ENCODE results near the gene NEK2.
"Not testable (repeated sequence)": the region's sequence is repeated elsewhere in the genome, so short reads cannot be mapped to it uniquely, and the experiment has no call there.

NEK2 gene

GRCh38 chr1:211654838-211655787 is 20.3 kb downstream of the NEK2 start:
- DNase-seq (ENCODE audit: low read depth) = no peak
- no peak overlapping the region for H3K4me3 ChIP-seq (ENCODE audit: low read depth, low read length)

- no peak for DNase-seq (ENCODE audit: low read depth)
- H3K4me3 ChIP-seq (ENCODE audit: low read depth, low read length) = no peak overlapping the region
These were observed 21.4 kb downstream of the NEK2 start for GRCh38 chr1:211653959-211654496.

GRCh38 chr1:211653293-211653692 is 22.1 kb downstream of the NEK2 start:
- DNase-seq (ENCODE audit: low read depth) = no peak
- no peak overlapping the region for H3K4me3 ChIP-seq (ENCODE audit: low read depth, low read length)

- no peak for DNase-seq (ENCODE audit: low read depth)
- H3K4me3 ChIP-seq (ENCODE audit: low read depth, low read length) = no peak overlapping the region
These were observed 23.1 kb downstream of the NEK2 start for GRCh38 chr1:211652371-211652770.

GRCh38 chr1:211650904-211651303 is 24.5 kb downstream of the NEK2 start:
- no peak for DNase-seq (ENCODE audit: low read depth)
- H3K4me3 ChIP-seq (ENCODE audit: low read depth, low read length) = no peak overlapping the region

- no peak overlapping the region for H3K4me3 ChIP-seq (ENCODE audit: low read depth, low read length)
- no peak for DNase-seq (ENCODE audit: low read depth)
These were observed 26.2 kb downstream of the NEK2 start for GRCh38 chr1:211648980-211649934.

GRCh38 chr1:211648336-211648735 is 27.1 kb downstream of the NEK2 start:
- DNase-seq (ENCODE audit: low read depth) = no peak
- no peak overlapping the region for H3K4me3 ChIP-seq (ENCODE audit: low read depth, low read length)

GRCh38 chr1:211647711-211648121 is 27.7 kb downstream of the NEK2 start:
- no peak overlapping the region for H3K4me3 ChIP-seq (ENCODE audit: low read depth, low read length)
- DNase-seq (ENCODE audit: low read depth) = no peak

GRCh38 chr1:211646566-211646965 is 28.9 kb downstream of the NEK2 start:
- no peak overlapping the region for H3K4me3 ChIP-seq (ENCODE audit: low read depth, low read length)
- DNase-seq (ENCODE audit: low read depth) = no peak

- DNase-seq (ENCODE audit: low read depth); H3K4me3 ChIP-seq (ENCODE audit: low read depth, low read length): not testable (repeated sequence)
These were observed 29.8 kb downstream of the NEK2 start for GRCh38 chr1:211645601-211646000.

GRCh38 chr1:211644653-211645052 is 30.8 kb downstream of the NEK2 start:
- H3K4me3 ChIP-seq (ENCODE audit: low read depth, low read length) = no peak overlapping the region
- no peak for DNase-seq (ENCODE audit: low read depth)

GRCh38 chr1:211643324-211644212 is 31.9 kb downstream of the NEK2 start:
- H3K4me3 ChIP-seq (ENCODE audit: low read depth, low read length) = no peak overlapping the region
- no peak for DNase-seq (ENCODE audit: low read depth)

- no peak for DNase-seq (ENCODE audit: low read depth)
- H3K4me3 ChIP-seq (ENCODE audit: low read depth, low read length) = no peak overlapping the region
These were observed 32.6 kb downstream of the NEK2 start for GRCh38 chr1:211642870-211643269.

- no peak overlapping the region for H3K4me3 ChIP-seq (ENCODE audit: low read depth, low read length)
- DNase-seq (ENCODE audit: low read depth) = no peak
These were observed 33.5 kb downstream of the NEK2 start for GRCh38 chr1:211641942-211642341.

- no peak for DNase-seq (ENCODE audit: low read depth)
- no peak overlapping the region for H3K4me3 ChIP-seq (ENCODE audit: low read depth, low read length)
These were observed 34.2 kb downstream of the NEK2 start for GRCh38 chr1:211641044-211641800.

- no peak for DNase-seq (ENCODE audit: low read depth)
- no peak overlapping the region for H3K4me3 ChIP-seq (ENCODE audit: low read depth, low read length)
These were observed 35.2 kb downstream of the NEK2 start for GRCh38 chr1:211640301-211640630.

- DNase-seq (ENCODE audit: low read depth) = peak; percentile 97
- no peak overlapping the region for H3K4me3 ChIP-seq (ENCODE audit: low read depth, low read length)
These were observed 35.7 kb downstream of the NEK2 start for GRCh38 chr1:211639475-211640300.

GRCh38 chr1:211638689-211639101 is 36.7 kb downstream of the NEK2 start:
- no peak for DNase-seq (ENCODE audit: low read depth)

More at GRCh38 chr1:211638689-211639101, 36.7 kb downstream of the NEK2 start:
- H3K4me3 ChIP-seq (ENCODE audit: low read depth, low read length) = no peak overlapping the region
